Medulla oblongata (tissue), 1 donor: ENCODE data around the gene MMS22L.
"Not testable (repeated sequence)": the region's sequence is repeated elsewhere in the genome, so short reads cannot be mapped to it uniquely, and the experiment has no call there.

Source experiments
- DNase-seq: peaks from one replicate; pipeline ENCODE4 v3.0.0-alpha.2; 2015; ENCODE audit errors: extremely low spot score

The MMS22L gene

DNA sequence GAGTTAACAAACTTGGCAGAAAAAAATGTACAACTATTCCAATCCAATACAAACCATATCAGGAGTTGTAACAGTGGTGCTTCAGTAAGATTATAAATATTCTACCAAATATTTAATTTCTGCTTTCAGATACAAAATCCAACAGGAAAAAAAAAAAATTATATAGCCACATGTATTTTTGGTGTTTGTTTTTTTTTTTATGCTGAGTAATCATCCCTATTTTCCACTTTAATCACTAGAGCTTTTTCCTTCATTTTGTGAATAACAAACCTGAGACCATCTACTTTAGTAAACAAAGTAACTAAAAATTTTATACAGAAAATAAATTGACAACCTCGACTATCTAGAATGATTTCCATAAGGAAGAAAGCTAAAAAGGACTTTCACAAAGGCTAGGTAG is 36.2 kb downstream of the MMS22L start:
- no peak for DNase-seq

DNA sequence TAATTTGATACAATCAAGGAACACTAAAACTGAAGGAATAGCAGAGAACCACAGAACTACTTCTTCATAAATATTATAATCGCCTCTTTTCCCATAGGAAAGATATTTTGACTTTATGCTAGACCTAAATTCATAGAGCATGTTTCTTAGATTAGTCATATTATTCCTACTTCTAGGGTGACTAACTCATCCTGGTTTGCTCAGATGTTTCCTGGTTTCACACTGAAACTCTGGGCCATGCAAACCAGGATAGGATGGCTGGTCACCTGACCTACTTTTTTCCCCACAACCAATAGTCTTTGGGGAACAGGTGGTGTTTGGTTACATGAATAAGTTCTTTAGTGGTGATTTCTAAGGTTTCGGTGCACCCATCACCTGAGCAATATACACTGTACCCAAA is 42.8 kb downstream of the MMS22L start:
- no peak for DNase-seq

DNA sequence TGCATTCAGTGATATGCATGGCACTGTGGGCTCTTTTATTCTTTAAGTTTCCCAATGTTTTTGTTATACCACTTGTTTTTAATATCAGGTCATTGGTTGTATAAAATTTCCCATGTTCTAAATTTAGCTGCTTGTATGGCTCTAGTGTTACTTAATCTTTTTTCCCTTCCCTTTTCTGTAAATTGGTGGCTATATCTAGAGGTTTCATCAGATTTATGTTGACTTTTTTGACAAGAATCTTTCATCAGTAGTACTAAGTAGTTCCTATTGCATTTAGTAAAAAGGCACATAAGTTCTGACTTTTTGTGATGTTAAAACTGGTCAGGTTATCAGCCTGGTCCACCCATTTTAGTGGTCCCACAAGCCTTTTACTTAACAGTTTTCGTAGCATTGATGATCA is 51.1 kb downstream of the MMS22L start:
- DNase-seq = no peak

DNA sequence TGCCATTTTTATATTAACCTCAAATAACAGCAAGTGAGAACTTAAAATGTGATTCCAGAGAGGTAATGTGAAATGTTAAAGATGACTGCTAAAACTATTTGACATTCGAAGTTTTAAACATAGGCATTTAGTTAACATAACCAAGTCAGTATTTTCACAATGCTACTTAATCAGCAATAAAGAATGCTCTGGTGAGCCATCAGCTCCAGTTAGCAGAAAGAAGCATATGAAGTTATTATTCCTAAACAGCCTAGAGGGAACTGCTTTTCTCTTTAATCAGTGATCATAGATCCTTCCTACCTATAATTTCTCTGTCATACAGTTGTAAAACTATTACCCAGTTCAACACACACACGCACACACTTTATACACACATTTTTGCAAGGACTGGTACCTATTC is 60.1 kb downstream of the MMS22L start:
- no peak for DNase-seq

DNA sequence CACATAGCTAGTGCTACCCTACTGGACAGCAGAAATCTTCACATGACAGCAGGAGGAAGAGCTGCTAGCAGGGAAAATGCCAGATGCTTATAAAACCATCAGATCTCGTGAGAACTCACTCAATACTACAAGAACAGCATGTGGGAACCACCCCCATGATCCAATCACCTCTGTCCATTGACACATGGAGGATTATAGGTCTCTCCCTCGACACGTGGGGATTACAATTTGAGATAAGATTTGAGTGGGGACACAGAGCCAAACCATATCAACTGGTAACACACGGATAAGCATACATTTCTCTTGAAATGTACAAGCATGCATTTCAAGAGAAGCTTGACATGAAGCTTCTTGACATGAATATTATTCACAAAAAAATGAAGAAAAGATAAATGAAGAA is 64.1 kb downstream of the MMS22L start:
- no peak for DNase-seq

DNA sequence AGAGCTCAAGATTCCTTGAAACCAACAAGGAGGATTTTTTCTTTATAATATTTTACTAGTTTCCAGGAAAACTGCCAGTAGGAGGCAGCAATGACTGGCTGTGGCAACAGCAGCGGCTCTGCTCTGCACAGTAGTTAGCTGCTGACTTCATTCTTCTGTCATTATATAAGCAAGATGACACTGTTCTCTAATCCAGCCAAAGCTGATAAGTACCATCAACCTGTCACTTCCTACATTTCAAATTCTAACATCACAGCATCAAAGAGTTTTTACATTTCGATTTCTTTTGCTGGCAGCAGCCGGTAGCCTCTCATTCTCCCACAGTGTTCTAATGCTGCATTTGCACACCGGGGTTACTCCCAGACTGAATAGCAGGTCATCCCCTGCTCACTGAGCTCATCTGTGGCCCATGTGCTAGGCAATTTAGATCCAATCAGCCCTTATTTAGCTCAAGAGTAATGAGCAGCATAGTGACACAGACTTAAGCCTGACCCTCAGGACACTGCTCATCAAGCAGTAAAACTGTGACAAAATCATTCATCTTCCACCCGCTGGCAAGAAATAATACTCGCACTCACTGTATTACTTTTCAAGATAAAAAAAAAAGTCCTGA is 67.8 kb downstream of the MMS22L start:
- peak; percentile 85 for DNase-seq

DNA sequence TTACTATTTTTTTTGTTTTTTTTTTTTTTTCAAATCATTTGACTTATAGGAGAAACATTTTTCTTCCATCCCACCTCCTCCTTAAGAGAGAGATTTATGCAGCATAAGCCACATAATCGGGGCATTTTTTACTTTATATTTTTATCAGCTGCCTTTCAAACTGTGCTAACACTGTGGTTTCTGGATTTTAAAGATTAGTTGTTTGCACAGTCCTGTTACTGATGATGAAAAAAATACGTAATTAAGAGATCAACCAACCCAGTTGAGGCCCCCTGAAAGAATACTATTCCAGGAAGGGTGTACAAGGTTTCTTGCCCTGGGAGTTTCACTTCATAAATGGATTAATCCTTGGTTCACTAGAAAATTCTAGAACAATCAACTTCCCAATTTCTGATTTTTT is 68.3 kb downstream of the MMS22L start:
- no peak for DNase-seq

DNA sequence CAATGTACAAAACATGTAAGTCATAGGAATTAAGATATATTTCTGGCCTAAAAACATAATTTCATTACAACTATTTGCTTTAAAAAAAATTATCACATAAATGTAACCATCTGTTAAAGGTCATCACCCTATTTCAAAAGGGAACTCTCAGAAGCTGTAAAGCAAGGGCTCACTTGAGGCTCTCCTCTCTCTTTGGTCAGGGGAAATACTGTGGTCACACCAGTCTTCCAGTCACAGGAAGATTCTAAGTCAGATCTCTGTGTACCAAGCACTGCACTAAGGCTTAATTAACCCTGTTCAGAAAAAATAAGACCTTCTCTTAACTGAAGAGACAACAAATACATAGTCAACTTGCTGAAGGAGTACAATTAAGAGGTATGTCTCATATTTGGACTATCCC is 75.6 kb downstream of the MMS22L start:
- DNase-seq = no peak

DNA sequence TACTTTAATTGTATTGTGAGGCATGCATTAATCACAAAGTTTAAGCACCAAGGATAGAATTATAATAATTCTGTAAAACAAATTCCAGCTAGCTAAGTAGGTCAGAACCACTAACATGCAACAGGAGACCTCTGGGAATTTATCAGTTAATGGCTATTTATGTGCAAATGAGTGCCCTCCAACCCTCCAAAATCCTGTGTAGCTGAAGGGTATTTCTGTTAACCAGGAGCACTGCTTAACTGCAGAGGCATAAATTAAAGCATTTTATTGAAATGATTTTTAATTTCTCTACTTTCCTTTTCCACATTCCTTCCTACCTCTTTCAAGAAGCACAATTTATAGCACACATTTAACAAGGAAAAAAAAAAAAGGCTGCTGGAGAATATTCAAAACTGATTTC is 77.0 kb downstream of the MMS22L start:
- DNase-seq = no peak

DNA sequence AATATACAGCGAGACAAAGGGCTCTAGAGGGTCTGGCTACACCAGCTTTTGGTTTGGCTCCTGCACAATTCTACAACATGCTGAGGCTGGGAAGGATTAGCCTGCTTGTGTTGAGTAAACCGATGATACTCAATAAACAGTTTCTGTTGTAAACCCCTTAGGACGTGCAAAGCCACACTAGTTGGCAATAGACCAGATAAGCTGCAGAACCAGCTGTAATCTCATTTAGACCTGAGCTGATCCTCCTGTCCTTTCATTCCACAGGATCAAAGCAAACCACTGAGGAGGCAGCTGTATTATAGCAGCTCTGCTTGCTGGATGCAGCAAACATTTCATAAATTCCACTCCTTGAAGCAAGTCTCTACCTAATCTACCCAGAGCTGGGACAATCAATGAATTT is 79.7 kb downstream of the MMS22L start:
- no peak for DNase-seq

DNA sequence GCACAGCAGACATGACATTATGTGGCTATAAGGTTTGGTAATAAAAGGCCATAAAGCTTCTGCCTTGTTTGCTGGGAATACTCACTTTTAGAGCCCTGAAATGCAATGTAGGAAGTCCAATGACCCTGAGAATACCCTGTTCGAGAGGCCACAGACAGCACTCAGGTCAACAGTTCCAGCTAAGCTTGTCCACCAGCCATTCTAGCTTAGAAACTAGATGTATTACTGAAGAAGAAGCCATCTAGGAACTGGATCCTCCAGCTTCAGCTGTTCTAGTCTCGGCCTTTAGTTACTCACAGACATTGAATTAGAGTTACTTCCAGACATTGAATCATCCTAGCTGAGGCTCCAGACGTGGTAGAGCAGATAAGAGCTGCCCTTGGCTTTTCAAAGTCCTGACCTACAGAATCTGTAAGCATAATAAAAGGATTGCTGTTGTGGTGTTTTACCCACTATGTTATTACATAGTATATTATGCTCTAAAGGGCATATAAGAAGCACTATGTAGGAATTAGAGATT is 84.9 kb downstream of the MMS22L start:
- DNase-seq = no peak

DNA sequence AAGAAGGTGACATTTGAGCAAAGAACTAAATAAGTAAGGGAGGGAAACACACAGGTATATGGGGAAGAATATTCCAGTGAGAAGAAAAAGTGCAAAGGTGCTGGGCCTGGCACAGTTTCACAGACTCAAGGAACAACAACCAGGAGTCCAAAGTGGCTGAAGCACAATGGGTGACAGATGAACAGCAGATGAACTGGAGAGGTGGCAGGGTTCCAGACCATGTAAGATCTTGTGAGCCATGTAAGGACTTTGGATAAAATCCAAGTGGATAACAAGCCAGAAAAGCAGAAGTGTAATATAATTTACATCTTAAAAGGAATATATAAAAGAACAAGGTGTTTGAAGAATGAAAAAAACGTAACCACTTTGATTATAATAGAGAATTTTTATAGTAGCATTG is 87.9 kb downstream of the MMS22L start:
- DNase-seq = no peak

DNA sequence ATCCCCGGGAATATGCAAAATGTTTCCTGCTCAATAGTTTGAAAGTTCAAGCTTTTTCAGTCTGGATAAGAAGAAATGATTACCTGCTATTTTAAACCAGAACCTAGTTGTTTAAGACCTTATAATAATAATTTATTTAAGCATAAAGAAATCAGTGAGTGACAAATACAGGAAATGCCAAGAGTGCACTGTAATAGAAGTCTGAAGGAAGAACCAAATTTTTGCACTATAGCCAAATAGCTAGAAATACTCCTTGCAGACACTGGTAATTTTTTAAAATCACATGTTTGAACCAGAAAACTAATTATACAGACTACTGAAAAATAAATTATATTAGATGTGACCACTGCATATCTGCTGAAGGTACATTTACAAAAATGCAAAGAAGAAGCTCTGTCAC is 93.2 kb downstream of the MMS22L start:
- DNase-seq = no peak

DNA sequence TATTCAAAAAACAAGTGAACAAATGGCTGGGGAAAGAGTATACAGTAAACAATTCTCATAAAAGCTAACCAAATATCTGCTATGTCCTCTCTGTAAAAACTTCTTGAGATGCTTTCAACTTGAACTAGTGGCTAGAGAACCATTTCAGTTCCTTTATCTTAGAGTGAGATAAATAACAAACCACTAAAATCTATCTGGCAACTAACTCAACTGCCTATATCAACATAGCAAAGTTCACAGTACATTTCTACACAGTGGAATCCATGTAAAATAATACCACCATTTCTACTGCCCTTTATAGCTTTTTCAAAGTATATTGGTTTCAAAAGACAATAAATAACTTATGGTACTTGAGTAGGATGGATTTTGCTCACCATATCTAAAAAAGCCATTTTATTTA is 95.1 kb downstream of the MMS22L start:
- no peak for DNase-seq

DNA sequence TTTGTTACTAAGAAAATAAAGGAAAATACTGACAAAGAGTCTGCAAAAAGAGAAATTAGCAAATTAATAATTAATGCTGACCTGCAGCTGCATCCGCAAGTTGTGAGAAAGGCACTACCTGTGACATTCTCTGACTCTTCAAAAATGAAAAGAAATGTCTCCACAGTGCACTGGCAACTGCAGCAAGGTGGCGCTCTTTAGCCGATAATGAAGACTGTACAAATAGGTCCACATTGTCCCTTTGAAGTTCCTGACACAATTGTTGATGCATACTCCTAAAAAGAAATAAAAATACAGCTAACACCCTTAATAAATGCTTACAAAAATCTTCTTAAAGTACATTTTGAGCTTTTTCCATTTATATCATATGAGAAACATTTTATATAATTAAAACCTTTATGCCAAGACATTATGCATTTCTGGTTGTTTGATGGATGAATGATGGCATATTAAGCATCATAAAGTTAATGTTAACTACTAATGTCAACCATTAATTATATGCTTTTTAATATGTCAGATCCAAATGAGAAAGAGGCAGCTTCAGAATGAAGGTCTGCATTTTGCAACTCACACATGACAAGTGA is 96.5 kb downstream of the MMS22L start:
- peak; percentile 88 for DNase-seq

DNA sequence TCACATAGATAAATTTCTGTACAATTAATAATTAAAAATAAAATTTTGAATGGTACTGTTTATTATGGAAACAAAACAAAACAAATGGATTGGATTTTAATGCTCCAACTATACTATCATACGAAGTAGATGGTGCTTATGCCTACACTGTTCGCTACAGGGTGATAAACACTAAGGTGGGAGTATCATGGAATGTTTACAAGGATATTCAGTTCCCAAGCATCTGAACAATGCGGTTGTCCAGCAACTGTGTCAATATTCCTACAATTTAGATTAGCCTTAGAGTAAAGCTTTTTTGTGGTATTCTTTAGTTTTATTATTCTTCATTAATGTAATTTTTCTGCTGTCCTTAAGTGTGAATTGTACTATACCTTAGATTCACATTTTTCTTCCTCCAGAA is 105.1 kb downstream of the MMS22L start:
- DNase-seq = no peak

DNA sequence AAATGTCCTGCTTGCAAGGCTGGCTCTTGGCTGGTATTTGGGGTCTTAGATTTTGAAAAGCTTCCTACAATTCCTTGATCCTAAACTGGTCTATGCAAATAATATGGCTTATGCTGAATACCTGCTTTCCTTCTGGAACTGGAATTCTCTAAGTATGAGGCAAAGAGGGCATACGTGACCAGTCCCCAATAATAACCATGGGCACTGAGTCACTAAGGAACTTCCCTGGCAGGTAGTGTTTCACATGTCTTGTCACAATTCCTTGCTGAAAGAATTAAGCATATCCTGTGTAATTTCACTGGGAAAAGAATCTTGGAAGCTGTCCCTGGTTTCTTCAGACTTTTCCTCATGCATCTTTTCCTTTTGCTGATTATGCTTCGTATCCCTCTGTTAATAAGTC is 106.5 kb downstream of the MMS22L start:
- DNase-seq = no peak

DNA sequence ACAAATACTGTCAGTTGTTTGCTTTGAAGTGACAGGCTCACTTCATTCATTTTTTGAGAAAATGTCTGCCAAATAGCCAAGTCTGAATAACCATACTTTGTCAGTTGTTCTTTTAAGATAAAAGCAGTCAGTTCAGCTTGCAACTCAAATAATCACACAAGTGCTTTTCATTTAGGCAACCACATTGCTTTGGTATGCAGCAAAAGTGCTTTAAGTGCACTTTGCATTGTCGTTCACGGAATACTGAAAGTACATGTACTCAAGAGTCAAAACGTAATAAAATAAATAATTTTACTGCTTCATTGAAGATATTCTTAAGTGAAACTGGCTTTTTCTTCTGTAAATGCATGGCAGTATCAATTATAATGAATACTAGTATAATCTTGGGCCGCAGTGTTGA is 107.2 kb downstream of the MMS22L start:
- DNase-seq = no peak

DNA sequence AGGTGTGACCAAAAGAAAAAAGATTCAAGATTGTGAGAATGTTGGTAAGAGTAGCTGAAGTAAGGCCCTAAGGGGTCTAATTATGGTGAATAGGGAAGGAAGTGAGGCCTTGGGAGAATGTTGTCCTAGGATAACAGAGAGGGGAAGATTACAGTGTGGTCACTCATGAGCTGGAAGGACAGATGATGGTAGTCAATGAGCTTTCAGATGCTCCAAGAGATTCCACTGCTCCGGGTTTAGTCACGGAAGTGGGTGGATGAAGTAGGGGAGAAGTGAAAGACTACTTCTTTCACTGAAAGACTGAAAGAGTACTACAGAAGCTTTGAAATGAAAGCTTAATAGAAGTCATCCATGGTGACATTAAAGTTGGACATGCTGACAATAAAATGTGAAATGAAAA is 108.5 kb downstream of the MMS22L start:
- no peak for DNase-seq

DNA sequence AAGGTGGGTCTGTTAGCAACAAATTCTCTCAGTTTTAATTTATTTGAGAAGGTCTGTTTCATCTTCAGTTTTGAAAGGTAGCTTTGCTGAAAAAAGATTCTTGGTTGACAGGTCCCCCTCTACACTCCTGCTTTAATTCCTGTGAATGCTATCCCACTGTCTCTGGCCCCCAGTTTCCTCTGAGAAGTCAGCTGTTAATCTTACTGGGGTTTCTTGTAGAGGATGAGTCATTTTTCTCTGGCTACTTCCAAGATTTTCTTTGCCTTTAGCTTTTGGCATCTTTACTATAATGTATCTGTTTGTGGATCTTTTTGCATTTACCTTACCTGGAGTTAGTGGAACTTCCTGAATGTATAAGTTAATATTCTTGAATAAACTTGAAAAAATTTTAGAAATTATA is 122.7 kb downstream of the MMS22L start:
- DNase-seq = no peak

DNA sequence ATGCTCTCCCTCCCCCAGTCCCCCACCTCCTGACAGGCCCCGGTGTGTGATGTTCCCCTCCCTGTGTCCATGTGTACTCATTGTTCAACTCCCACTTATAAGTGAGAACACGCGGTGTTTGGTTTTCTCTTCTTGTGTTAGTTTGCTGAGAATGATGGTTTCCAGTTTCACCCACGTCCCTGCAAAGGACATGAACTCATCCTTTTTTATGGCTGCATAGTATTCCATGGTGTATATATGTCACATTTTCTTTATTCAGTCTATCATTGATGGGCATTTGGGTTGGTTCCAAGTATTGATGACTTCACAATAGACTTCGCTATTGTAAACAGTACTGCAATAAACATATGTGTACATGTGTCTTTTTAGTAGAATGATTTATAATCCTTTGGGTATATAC is 127.6 kb downstream of the MMS22L start:
- DNase-seq = not testable (repeated sequence)

DNA sequence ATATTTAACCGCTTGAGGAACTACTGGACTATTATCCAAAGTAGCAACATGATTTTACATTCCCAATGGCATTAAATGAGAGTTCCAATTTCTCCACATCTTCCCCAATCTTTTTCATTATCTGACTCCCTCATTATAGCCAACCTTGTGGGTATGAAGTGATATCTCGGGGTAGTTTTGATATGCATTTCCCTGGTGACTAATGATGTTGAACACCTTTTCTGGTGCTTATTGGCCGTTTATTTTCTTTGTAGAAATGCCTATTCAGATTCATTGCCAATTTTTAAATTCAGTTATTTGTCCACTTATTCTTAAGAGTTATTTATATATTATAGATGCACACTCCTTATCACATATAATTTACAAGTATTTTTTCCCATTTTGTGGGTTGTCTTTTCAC is 129.0 kb downstream of the MMS22L start:
- DNase-seq = no peak

DNA sequence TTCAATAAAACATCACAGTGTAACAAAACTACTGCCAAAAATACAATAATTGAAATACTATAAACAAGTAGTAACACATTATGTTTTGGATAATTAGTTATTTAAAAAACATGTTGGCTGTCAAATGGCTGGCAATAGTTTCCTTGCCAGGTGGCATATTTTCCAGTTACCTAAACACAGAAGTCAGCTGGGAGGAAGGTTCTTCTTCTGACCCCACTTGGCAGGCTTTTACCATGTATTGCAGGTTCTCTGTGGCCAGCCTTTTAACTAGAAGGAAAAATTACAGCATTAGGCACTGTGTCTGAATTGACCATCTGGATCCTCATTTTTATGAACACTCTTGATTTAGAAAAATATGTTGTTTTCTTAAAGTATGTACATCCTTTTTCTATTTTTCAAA is 131.4 kb downstream of the MMS22L start:
- DNase-seq = no peak

DNA sequence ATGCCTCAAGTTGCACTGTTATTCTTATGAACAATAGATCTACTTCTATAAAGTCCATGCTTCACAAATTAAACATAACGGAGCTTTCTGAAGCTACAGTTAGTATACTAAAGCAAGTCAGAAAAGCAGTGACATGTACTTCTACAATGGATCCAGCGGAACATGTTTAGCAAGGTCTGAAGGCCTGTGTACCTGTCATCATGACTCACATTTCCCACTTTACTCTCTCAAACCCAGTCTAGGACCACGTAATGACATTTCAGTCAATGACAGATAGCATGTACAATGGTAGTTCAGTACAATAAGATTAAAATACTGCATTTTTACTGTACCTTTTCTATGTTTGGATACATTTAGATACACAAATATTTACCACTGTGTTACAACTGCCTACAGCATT is 132.1 kb downstream of the MMS22L start:
- no peak for DNase-seq
